ENCODE data around the gene CXCR6. TPM values are rescaled to one million over a fixed set of nuclear protein-coding genes. Genes with fewer than 3 reads are reported as not detected.

CXCR6 gene
- total RNA-seq, 2 donors from 2014 or later = 0.96 to 1.2 TPM

- 66% methylated on average over 7 of the region's 7 CpGs for WGBS
- TF ChIP-seq CTCF (IDR thresholded peaks at IDR 0.05) = no peak
- TF ChIP-seq POLR2A (IDR thresholded peaks at IDR 0.05) = no peak
- no peak for TF ChIP-seq POLR2AphosphoS5 (IDR thresholded peaks at IDR 0.05)
- H3K36me3 ChIP-seq = peaks cover 0 to 14% of the 10 kb centered on the region in 2 donors
- H3K27ac ChIP-seq = no peak overlapping the region
- DNase-seq (ENCODE audit: low spot score) = no peak
- no peak overlapping the region for H3K4me3 ChIP-seq
- intact Hi-C loops (cut with DNase I) = loop anchor here (5.0 to 10.0 kb wide), 2 partner anchors 57 to 505 kb away; partner anchors contain the start of gene FYCO1
- no peaks in the 10 kb centered on the region for H3K9me3 ChIP-seq
- no peaks in the 10 kb centered on the region for H3K27me3 ChIP-seq (replicated peaks; ENCODE audit: insufficient read depth)
- no peaks in the 10 kb centered on the region for H3K4me1 ChIP-seq (replicated peaks)
Measured at GRCh38 chr3:45940004-45940780, 3.1 kb upstream of the CXCR6 start.

GRCh38 chr3:45940781-45941365 is 2.4 kb upstream of the CXCR6 start:
- peaks cover 0 to 14% of the 10 kb centered on the region in 2 donors for H3K36me3 ChIP-seq
- DNase-seq (ENCODE audit: low spot score) = no peak
- TF ChIP-seq POLR2AphosphoS5 (IDR thresholded peaks at IDR 0.05) (no peak), POLR2A (IDR thresholded peaks at IDR 0.05) (no peak), CTCF (IDR thresholded peaks at IDR 0.05) (no peak)
- 86% methylated on average over 6 of the region's 6 CpGs for WGBS
- H3K4me3 ChIP-seq = no peak overlapping the region
- no peaks in the 10 kb centered on the region for H3K9me3 ChIP-seq
- intact Hi-C loops (cut with DNase I) = loop anchor here (5.0 to 10.0 kb wide), 2 partner anchors 56 to 504 kb away; partner anchors contain the start of gene FYCO1
- no peaks in the 10 kb centered on the region for H3K27me3 ChIP-seq (replicated peaks; ENCODE audit: insufficient read depth)
- no peak overlapping the region for H3K27ac ChIP-seq
- no peaks in the 10 kb centered on the region for H3K4me1 ChIP-seq (replicated peaks)

- H3K36me3 ChIP-seq = peaks cover 0 to 5% of the 10 kb centered on the region in 2 donors
- H3K9me3 ChIP-seq = no peaks in the 10 kb centered on the region
- 59% methylated on average over 6 of the region's 6 CpGs for WGBS
- intact Hi-C loops (cut with DNase I) = loop anchor here (5.0 to 10.0 kb wide), 2 partner anchors 55 to 503 kb away; partner anchors contain the start of gene FYCO1
- DNase-seq (ENCODE audit: low spot score) = no peak
- no peak overlapping the region for H3K4me3 ChIP-seq
- no peak overlapping the region for H3K27ac ChIP-seq
- H3K4me1 ChIP-seq (replicated peaks) = no peaks in the 10 kb centered on the region
- no peaks in the 10 kb centered on the region for H3K27me3 ChIP-seq (replicated peaks; ENCODE audit: insufficient read depth)
- TF ChIP-seq CTCF (IDR thresholded peaks at IDR 0.05) = no peak
- no peak for TF ChIP-seq POLR2A (IDR thresholded peaks at IDR 0.05)
- TF ChIP-seq POLR2AphosphoS5 (IDR thresholded peaks at IDR 0.05) = no peak
Measured at GRCh38 chr3:45942051-45942825, 1.0 kb upstream of the CXCR6 start.

- Histone ChIP-seq H3K4me1 (replicated peaks) (no peaks in the 10 kb centered on the region), H3K27ac (no peak overlapping the region), H3K36me3 (peaks cover 0 to 5% of the 10 kb centered on the region in 2 donors), H3K27me3 (replicated peaks; ENCODE audit: insufficient read depth) (no peaks in the 10 kb centered on the region), H3K9me3 (no peaks in the 10 kb centered on the region), H3K4me3 (no peak overlapping the region)
- TF ChIP-seq POLR2AphosphoS5 (IDR thresholded peaks at IDR 0.05) (no peak), CTCF (IDR thresholded peaks at IDR 0.05) (no peak), POLR2A (IDR thresholded peaks at IDR 0.05) (no peak)
- no peak for DNase-seq (ENCODE audit: low spot score)
- WGBS = 80% methylated on average over 5 of the region's 5 CpGs
- intact Hi-C loops (cut with DNase I) = loop anchor here (5.0 to 10.0 kb wide), 2 partner anchors 52 to 500 kb away; partner anchors contain the start of gene FYCO1
Measured at GRCh38 chr3:45944830-45945620, 1.8 kb downstream of the CXCR6 start.
